Measurements from ENCODE around the gene RAB29.

Gene RAB29

DNA sequence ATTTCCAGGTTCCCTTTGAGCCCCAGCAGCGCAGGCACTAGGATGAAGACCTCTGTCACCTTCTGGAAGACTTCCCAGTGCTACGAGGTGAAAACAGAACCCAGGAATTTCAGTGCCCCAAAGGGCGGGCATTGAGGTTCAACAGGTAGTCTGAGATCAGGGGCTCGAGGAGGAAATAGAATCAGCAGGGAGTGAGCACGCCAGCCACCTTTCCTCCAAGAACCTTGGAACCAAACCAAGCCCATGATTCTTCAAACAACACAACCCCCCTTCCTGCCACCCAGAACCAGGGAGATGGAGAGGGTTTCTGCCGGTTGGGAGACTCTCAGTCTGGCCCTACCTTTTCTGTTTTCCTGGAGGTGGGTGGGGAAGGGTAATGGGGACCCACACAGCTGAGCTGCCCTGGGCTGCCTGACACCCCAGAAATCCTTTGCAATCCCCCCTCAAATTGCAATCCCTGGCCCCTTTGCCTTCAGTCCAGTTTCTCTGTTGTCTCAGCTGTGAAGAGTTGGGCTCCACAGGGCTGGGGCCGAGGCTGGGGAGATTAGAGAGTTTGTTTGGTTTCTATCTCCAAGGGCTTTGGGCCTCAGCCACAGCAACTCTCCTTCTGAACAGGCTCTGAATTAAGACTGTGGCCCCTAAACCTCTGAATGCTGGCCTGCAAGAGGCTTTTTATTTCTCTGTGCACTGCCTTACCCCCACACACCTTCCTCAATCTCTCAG is 25.9 kb upstream of the RAB29 start:
- Histone ChIP-seq H3K4me1 (no peaks in the 10 kb centered on the region), H3K9me3 (no peaks in the 10 kb centered on the region), H3K4me3 (ENCODE audit: low read depth, low read length) (no peak overlapping the region), H3K27me3 (no peaks in the 10 kb centered on the region), H3K36me3 (no peaks in the 10 kb centered on the region; the same call in 1 of the 2 replicates)
- no peak for DNase-seq
- TF ChIP-seq CTCF (IDR thresholded peaks at IDR 0.05; ENCODE audit: low read depth, low read length), result no peak

- H3K9me3 ChIP-seq, result no peaks in the 10 kb centered on the region
- H3K27me3 ChIP-seq, result no peaks in the 10 kb centered on the region
- no peaks in the 10 kb centered on the region for H3K4me1 ChIP-seq
- no peak overlapping the region for H3K4me3 ChIP-seq (ENCODE audit: low read depth, low read length)
- TF ChIP-seq CTCF (IDR thresholded peaks at IDR 0.05; ENCODE audit: low read depth, low read length), result no peak
- no peaks in the 10 kb centered on the region; the same call in 1 of the 2 replicates for H3K36me3 ChIP-seq
- DNase-seq, result no peak
Measured at GRCh38 chr1:205800427-205800826, 25.1 kb upstream of the RAB29 start.

GRCh38 chr1:205798577-205798976 is 23.3 kb upstream of the RAB29 start:
- Histone ChIP-seq H3K4me3 (ENCODE audit: low read depth, low read length) (no peak overlapping the region), H3K36me3 (no peaks in the 10 kb centered on the region; the same call in 1 of the 2 replicates)
- DNase-seq, result no peak

DNA sequence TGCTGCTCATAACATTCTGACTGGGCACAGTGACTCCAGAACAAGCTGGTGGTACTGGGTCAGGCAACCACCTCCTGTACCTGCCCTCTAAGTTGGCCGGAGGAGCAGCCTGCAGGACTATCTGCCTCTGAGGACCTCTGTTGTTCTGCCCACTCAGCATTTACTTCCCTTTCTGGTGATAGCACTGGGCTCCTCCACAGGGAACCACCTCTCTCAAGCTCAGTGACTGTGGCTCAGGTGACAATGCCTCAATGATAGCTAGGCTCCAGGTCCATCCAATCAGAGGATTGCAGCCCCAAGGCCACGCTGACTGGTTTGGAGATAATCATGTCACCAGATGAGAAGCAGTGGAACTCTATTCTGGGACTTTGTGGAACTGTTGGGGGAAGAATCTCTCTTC is 21.9 kb upstream of the RAB29 start:
- H3K36me3 ChIP-seq, result no peaks in the 10 kb centered on the region; the same call in 1 of the 2 replicates
- no peaks in the 10 kb centered on the region for H3K9me3 ChIP-seq
- H3K4me1 ChIP-seq, result no peaks in the 10 kb centered on the region
- H3K4me3 ChIP-seq (ENCODE audit: low read depth, low read length), result no peak overlapping the region
- DNase-seq, result no peak
- no peak for TF ChIP-seq CTCF (IDR thresholded peaks at IDR 0.05; ENCODE audit: low read depth, low read length)
- H3K27me3 ChIP-seq, result no peaks in the 10 kb centered on the region

More at GRCh38 chr1:205798577-205798976, 23.3 kb upstream of the RAB29 start:
- TF ChIP-seq CTCF (IDR thresholded peaks at IDR 0.05; ENCODE audit: low read depth, low read length), result no peak
- H3K9me3 ChIP-seq, result no peaks in the 10 kb centered on the region
- no peaks in the 10 kb centered on the region for H3K27me3 ChIP-seq
- H3K4me1 ChIP-seq, result no peaks in the 10 kb centered on the region

GRCh38 chr1:205794011-205794730 is 18.9 kb upstream of the RAB29 start:
- no peaks in the 10 kb centered on the region; the same call in 1 of the 2 replicates for H3K36me3 ChIP-seq
- H3K4me1 ChIP-seq, result no peaks in the 10 kb centered on the region

More at GRCh38 chr1:205794011-205794730, 18.9 kb upstream of the RAB29 start:
- DNase-seq, result no peak
- no peaks in the 10 kb centered on the region for H3K27me3 ChIP-seq
- no peaks in the 10 kb centered on the region for H3K9me3 ChIP-seq
- H3K4me3 ChIP-seq (ENCODE audit: low read depth, low read length), result no peak overlapping the region
- TF ChIP-seq CTCF (IDR thresholded peaks at IDR 0.05; ENCODE audit: low read depth, low read length), result no peak
